DMS53 treated with DMSO at 0.1 percent for 48 hours (cell line): ENCODE results near the gene SLC25A25.
"Not testable (repeated sequence)": the region's sequence is repeated elsewhere in the genome, so short reads cannot be mapped to it uniquely, and the experiment has no call there.

ENCODE experiments used
- DNase-seq: peaks from one replicate; lab custom pipeline; 2025; ENCODE audit not compliant: unreplicated experiment; lab: John Stamatoyannopoulos, UW

The SLC25A25 gene

GRCh38 chr9:128123451-128124080 is 55.5 kb downstream of the SLC25A25 start:
- DNase-seq, result no peak

- DNase-seq, result no peak
These were observed 56.4 kb downstream of the SLC25A25 start for GRCh38 chr9:128124451-128124850.

GRCh38 chr9:128124873-128125579 is 57.0 kb downstream of the SLC25A25 start:
- DNase-seq, result peak; percentile 15

- no peak for DNase-seq
These were observed 57.7 kb downstream of the SLC25A25 start for GRCh38 chr9:128125580-128126354.

- DNase-seq, result peak; percentile 70
These were observed 59.5 kb downstream of the SLC25A25 start, which contains the start of gene PTGES2 for GRCh38 chr9:128127568-128127989. Gene PTGES2, minus strand, starts transcription at chr9:128127729. Its CDS starts 12 bp downstream, at chr9:128127717.

- DNase-seq, result peak; percentile 80
These were observed 60.2 kb downstream of the SLC25A25 start for GRCh38 chr9:128127990-128128835.

GRCh38 chr9:128128836-128129590 is 61.0 kb downstream of the SLC25A25 start:
- DNase-seq, result no peak

GRCh38 chr9:128129976-128130590 is 62.1 kb downstream of the SLC25A25 start:
- not testable (repeated sequence) for DNase-seq

GRCh38 chr9:128130651-128131050 is 62.6 kb downstream of the SLC25A25 start:
- not testable (repeated sequence) for DNase-seq

GRCh38 chr9:128131346-128131745 is 63.3 kb downstream of the SLC25A25 start:
- DNase-seq, result not testable (repeated sequence)

- peak; percentile 93 for DNase-seq
These were observed 64.1 kb downstream of the SLC25A25 start for GRCh38 chr9:128132139-128132538.

GRCh38 chr9:128135561-128135960 is 67.5 kb downstream of the SLC25A25 start:
- not testable (repeated sequence) for DNase-seq

GRCh38 chr9:128136816-128137793 is 69.1 kb downstream of the SLC25A25 start:
- DNase-seq, result no peak

GRCh38 chr9:128138001-128138400 is 70.0 kb downstream of the SLC25A25 start:
- no peak for DNase-seq

- no peak for DNase-seq
These were observed 71.6 kb downstream of the SLC25A25 start for GRCh38 chr9:128139621-128140020.

- DNase-seq, result no peak
These were observed 73.6 kb downstream of the SLC25A25 start for GRCh38 chr9:128141604-128142003.

- DNase-seq, result no peak
These were observed 74.0 kb downstream of the SLC25A25 start for GRCh38 chr9:128142061-128142460.

- no peak for DNase-seq
These were observed 74.6 kb downstream of the SLC25A25 start for GRCh38 chr9:128142596-128142995.
